Testis (tissue), 3 donors: ENCODE data around the gene MYBPH. TPM values are rescaled to one million over a fixed set of nuclear protein-coding genes. Genes with fewer than 3 reads are reported as not detected.

Source experiments
- DNase-seq: peaks from one replicate; pipeline ENCODE4 v3.0.0-alpha.2; 2019
- H3K27ac ChIP-seq, 2 donors: fragments of 200-600 bp; sonication (generic); one replicate each; pipeline ENCODE4 v1.5.1; 2019
- H3K27me3 ChIP-seq: fragments of 200-600 bp; sonication (generic); one replicate; pipeline ENCODE4 v1.5.1; 2019
- H3K36me3 ChIP-seq: fragments of 200-600 bp; sonication (generic); one replicate; pipeline ENCODE4 v1.5.1; 2017; ENCODE audit warnings: low read depth; ENCODE audit errors: missing control alignments
- H3K4me1 ChIP-seq: fragments of 200-600 bp; sonication (generic); one replicate; pipeline ENCODE4 v1.5.1; 2019
- H3K4me3 ChIP-seq, 2 donors: fragments of 200-600 bp; sonication (generic); one replicate each; pipeline ENCODE4 v1.5.1; 2017 to 2019
- H3K9me3 ChIP-seq: fragments of 200-600 bp; sonication (generic); one replicate; pipeline ENCODE4 v1.5.1; 2017
- POLR2A ChIP-seq: fragments of 450-650 bp; IDR thresholded peaks from one replicate; pipeline ENCODE4 v1.6.1; 2017; ENCODE audit warnings: antibody characterized with exemption, mild to moderate bottlenecking, moderate library complexity
- WGBS, 2 donors: methylation state at CpG; one replicate each; pipeline ENCODE4 v1.1.5; 2018; 5-methylcytosine and 5-hydroxymethylcytosine counted together
- intact Hi-C: fragments of 100-400 bp; cut with DNase I; formaldehyde crosslinking; loops from one replicate; pipeline ENCODE4 v1.15.1; 2023; ENCODE audit warnings: low total_unique reads
- polyA plus RNA-seq: library from polyadenylated mRNA; stranded (reverse); fragments of 350-450 nt; fragmentation: Illumina TruSeq; extraction: RNeasy Lipid Tissue Mini Kit (QIAGEN cat#74804); gene quantifications from one replicate; pipeline ENCODE4 v1.2.3, GENCODE V29; 2014; ENCODE audit warnings: low read depth, low replicate concordance; ENCODE audit not compliant: insufficient read depth
- total RNA-seq, 2 donors: library from RNA; depleted of rRNA; stranded (reverse); fragments of >200 nt; gene quantifications; one replicate each; pipeline ENCODE4 v1.2.3, GENCODE V29; 2016
- TF ChIP-seq, protein P1 (sequence below), 3 experiments: fragments of 450-650 bp in 2 of 3; fragments of 200-600 bp in 1 of 3; sonication (generic) in 1 of 3; IDR thresholded peaks; one replicate each; pipeline ENCODE4 v1.5.1; 2016 to 2019; ENCODE audit warnings: antibody characterized with exemption in 3 of 3, mild to moderate bottlenecking in 2 of 3, moderate library complexity in 1 of 3

Gene MYBPH
- total and polyA plus RNA-seq, 3 donors from 2014 or later: 0.16 to 2.9 (median 0.25) TPM

DNA sequence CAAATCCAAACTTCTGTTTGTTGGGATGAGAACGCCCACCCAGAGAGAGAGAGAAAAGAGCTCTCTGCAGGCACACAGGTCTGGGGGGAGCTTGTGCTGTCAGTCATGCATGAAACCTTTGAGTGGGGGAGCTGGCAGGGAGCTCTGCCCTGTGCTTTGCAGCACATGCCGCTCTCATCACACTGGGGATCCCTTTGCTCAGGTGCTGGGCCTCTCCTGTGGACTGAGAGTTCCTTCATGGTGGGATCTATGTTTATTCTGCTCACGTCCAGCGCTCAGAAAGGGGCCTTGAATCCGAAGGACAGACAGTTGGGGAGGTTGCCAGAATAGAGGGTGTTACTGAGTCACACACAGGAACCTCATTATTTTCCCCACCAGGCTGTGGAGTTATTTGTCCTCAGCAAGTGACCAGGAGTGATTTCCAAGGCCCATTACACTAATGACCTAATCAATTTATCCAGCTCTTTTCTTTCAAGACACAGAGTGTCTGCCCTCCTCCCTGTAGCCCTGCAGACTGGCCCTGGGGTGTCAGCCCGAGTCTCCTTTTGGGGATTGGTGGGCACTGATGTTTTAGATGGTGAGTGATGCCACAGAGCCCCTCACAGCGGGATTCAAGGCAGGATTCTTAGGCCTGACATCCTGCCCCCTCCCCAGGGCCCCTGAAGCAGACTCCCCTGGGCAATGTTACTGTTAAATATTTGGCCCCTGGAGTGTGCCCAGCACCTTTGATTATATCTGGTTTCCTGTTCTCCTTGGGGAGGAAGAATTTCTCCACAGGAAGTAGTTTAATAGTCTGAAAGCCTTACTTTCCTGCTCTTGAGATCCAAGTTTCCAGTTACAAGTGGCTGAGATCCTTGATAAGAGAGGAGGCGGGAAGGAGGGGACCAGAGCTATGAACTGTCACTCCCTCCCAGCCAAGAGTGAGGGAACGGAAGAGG lies 22.3 kb downstream of the MYBPH start:
- TF ChIP-seq, protein P1, sequence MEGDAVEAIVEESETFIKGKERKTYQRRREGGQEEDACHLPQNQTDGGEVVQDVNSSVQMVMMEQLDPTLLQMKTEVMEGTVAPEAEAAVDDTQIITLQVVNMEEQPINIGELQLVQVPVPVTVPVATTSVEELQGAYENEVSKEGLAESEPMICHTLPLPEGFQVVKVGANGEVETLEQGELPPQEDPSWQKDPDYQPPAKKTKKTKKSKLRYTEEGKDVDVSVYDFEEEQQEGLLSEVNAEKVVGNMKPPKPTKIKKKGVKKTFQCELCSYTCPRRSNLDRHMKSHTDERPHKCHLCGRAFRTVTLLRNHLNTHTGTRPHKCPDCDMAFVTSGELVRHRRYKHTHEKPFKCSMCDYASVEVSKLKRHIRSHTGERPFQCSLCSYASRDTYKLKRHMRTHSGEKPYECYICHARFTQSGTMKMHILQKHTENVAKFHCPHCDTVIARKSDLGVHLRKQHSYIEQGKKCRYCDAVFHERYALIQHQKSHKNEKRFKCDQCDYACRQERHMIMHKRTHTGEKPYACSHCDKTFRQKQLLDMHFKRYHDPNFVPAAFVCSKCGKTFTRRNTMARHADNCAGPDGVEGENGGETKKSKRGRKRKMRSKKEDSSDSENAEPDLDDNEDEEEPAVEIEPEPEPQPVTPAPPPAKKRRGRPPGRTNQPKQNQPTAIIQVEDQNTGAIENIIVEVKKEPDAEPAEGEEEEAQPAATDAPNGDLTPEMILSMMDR (IDR thresholded peaks at IDR 0.05): no peak
- TF ChIP-seq POLR2A: no peak

DNA sequence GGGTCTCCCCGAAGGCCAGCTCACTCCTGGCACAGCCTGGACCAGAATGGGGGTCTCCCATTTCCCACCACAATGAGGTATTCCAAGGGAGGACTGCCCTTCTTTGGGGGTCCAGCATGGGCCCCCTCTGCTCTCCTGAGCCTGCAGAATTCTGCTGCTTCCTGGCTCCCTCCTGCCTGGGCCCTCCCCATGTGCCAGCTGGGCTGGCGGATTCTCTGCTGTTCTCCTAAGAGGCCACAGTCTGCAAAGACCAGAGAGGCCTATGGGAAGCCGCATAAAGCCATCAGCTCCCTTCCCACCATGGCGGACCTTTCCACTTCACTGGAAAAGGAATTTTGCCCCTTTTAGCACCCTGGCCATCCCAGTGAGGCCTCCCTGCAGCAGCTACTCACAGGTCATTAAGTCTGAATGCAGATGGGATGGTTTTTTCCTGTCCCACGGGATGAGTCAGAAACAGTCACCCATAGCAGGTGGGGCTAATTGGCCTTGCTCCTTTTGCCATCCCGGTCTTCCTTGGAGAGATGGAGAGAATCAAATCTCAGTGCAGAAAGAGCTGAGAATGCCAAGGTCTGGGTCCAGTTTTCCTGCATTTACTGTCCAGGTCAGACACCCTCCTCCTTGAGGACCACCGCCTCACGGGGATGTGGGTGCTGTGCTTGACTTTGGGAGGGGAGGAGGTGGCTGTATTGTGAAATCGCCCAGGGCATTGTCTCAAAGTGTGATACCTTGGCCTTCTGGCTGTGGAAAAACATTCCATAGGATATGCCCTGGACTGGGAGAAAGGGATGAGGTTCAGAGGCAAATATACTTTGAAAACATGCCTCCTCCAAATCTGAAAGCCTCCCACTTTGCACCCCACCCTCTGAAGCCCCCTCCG lies 23.2 kb downstream of the MYBPH start:
- intact Hi-C loops: no loop called here

More for the DNA sequence above, 22.3 kb downstream of the MYBPH start:
- Histone ChIP-seq H3K36me3 (no peaks in the 10 kb centered on the region), H3K4me1 (peaks cover 60% of the 10 kb centered on the region), H3K4me3 (no peak overlapping the region), H3K9me3 (no peaks in the 10 kb centered on the region), H3K27me3 (no peaks in the 10 kb centered on the region), H3K27ac (peak overlapping the region in 1 of 2 donors; percentile 4)
- DNase-seq: no peak
- WGBS, 2 donors: 52 to 66% methylated on average over 9 of the region's 9 CpGs
- intact Hi-C loops: no loop called here

DNA sequence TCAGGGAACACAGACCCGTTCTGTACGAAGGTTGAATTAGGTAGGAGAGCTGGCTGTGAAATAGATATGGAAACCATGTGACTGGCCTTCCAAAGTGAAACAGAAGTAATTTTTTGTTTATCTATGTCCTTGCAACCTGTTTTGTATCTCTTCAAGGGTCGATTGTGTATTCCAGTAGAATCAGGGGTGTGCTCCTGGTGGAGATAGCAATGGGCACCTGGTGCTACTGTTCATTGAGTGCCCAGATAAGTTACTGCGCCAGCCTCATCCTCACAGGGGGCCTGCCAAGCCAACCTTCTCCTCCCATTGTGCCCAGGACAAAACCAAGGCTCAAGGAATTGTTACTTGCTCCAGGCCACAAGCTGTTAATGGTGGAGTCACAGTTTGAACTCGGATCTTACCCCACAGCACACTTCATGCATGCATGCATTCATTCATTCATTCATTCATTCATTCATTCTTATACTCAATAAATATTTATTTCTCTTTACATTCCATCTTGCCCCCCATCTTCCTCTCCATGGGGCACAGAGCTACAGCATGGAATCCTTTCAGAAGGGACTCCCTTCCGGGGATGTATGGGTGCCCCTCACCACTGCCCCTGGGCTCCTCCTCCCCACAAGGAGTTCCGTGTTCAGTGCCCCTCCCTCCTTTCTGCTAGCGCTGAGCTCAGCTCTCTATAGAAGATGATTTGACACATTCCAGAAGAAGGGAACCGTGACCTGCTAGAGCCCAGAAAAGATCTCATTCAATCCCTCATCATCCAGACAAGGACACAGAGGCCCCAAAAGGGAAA lies 24.1 kb downstream of the MYBPH start:
- Histone ChIP-seq H3K4me1 (peaks cover 67% of the 10 kb centered on the region), H3K4me3 (no peak overlapping the region), H3K36me3 (no peaks in the 10 kb centered on the region), H3K9me3 (no peaks in the 10 kb centered on the region), H3K27me3 (no peaks in the 10 kb centered on the region), H3K27ac (no peak overlapping the region)
- WGBS, 2 donors: 63 to 68% methylated on average over 9 of the region's 9 CpGs
- TF ChIP-seq POLR2A: no peak
- peak; percentile 69 for DNase-seq
- intact Hi-C loops: no loop called here

More for the DNA sequence above, 23.2 kb downstream of the MYBPH start:
- no peak overlapping the region for H3K4me3 ChIP-seq
- peaks cover 64% of the 10 kb centered on the region for H3K4me1 ChIP-seq
- H3K36me3 ChIP-seq: no peaks in the 10 kb centered on the region
- H3K9me3 ChIP-seq: no peaks in the 10 kb centered on the region
- H3K27me3 ChIP-seq: no peaks in the 10 kb centered on the region
- H3K27ac ChIP-seq: no peak overlapping the region
- TF ChIP-seq POLR2A: no peak
- TF ChIP-seq, protein P1 (IDR thresholded peaks at IDR 0.05): no peak
- DNase-seq: no peak
- 57 to 82% methylated on average over 8 to 10 of the region's 10 CpGs for WGBS, 2 donors

DNA sequence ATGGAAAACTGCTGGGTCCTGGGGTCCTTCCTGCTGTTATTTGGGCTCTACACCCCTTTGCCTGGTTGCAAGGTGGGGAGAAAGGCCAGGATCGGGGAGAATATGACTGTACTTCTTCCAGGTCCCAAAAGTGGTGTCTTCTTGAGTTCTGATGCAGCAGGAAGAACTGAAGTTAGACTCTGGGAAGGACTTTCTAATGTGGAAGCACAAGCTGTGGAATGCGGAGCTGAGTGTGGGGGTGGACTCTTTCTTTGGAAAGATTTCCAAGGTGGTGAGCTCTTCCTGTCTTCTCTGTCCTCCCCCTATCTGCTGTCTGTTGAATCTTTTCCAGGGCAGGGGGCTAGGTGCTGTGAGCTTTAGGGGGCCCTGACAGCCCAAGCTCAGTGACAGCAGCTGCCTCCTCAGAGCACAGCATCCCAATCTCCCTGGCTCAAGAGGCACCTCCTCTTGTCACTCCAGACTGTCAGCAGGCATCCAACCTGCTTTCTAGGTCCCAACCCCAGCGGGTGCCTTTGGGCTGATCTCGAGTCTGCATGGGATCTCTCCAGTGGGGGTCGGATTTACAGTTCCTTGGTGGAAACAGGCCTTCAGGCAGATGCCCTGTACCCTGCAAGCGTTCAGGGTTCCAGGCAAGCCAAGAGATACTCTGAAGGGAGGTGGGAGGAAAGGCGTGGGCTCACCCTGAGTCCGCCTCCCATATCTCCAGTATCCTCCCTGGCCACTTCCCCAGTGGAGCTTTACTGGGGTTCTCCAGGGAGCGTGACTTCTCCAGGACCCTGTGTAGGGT lies 24.9 kb downstream of the MYBPH start:
- Histone ChIP-seq H3K4me3 (no peak overlapping the region), H3K36me3 (no peaks in the 10 kb centered on the region), H3K27me3 (no peaks in the 10 kb centered on the region), H3K9me3 (no peaks in the 10 kb centered on the region), H3K27ac (peak overlapping the region in 1 of 2 donors; percentile 39), H3K4me1 (peaks cover 75% of the 10 kb centered on the region)
- peak; percentile 82 for DNase-seq
- WGBS, 2 donors: 58% methylated on average over 8 to 9 of the region's 9 CpGs
- intact Hi-C loops: no loop called here
- TF ChIP-seq POLR2A: no peak
- TF ChIP-seq, protein P1 (IDR thresholded peaks at IDR 0.05): no peak
